SK-N-SH (cell line): ENCODE measurements around the gene SLC5A4. TPM values are rescaled to one million over a fixed set of nuclear protein-coding genes. Genes with fewer than 3 reads are reported as not detected.

Experiments
- CTCF ChIA-PET: fragments of 300-600, 350-600 bp; formaldehyde crosslinking; extraction: SDS; loops from one replicate; lab custom pipeline; 2021; lab: Yijun Ruan, JAX
- POLR2A ChIA-PET: fragments of 350-600 bp; sonication (Branson Sonifier 250); formaldehyde crosslinking; extraction: SDS; loops from one replicate; lab custom pipeline; 2020; ENCODE audit warnings: antibody characterized with exemption, inconsistent platforms; lab: Yijun Ruan, JAX
- DNase-seq: peaks from one replicate; pipeline ENCODE4 v3.0.0; 2012
- H2AFZ ChIP-seq: fragments of 200-600 bp; sonication (generic); 2 replicates; pipeline ENCODE4 v1.8.1; 2016; ENCODE audit warnings: antibody characterized with exemption, mild to moderate bottlenecking, low read depth
- H3F3A ChIP-seq: fragments of 200-600 bp; sonication (generic); replicated peaks from 2 replicates; pipeline ENCODE3; 2016; ENCODE audit warnings: antibody characterized with exemption, mild to moderate bottlenecking; ENCODE audit not compliant: insufficient read depth
- H3K27ac ChIP-seq, 2 experiments: fragments of 200-500 bp in 1 of 2; fragments of 200-600 bp in 1 of 2; sonication (Bioruptor generic) in 1 of 2; sonication (generic), shearing (Covaris generic) in 1 of 2; 2 replicates each; pipeline versions ENCODE4 v1.5.1 to v1.6.1; 2014 to 2016; ENCODE audit warnings: low read depth in 2 of 2, inconsistent platforms in 1 of 2, low read length in 1 of 2, mild to moderate bottlenecking in 1 of 2, mixed read lengths in 1 of 2
- H3K27me3 ChIP-seq: fragments of 200-600 bp; sonication (generic), shearing (Covaris generic); 2 replicates; pipeline ENCODE4 v1.6.1; 2016; ENCODE audit warnings: mixed run types; ENCODE audit not compliant: insufficient read depth
- H3K36me3 ChIP-seq, 2 experiments: fragments of 200-500 bp in 1 of 2; fragments of 200-600 bp in 1 of 2; sonication (Bioruptor generic) in 1 of 2; sonication (generic) in 1 of 2; replicated peaks in 1 of 2; 2 replicates each; pipeline versions ENCODE3 to v1.5.1; 2014 to 2016; ENCODE audit warnings: low read length in 1 of 2, mild to moderate bottlenecking in 1 of 2; ENCODE audit not compliant: insufficient read depth in 2 of 2, control insufficient read depth in 1 of 2
- H3K4me1 ChIP-seq, 2 experiments: fragments of 200-500 bp in 1 of 2; fragments of 200-600 bp in 1 of 2; sonication (Bioruptor generic) in 1 of 2; sonication (generic), shearing (Covaris generic) in 1 of 2; 2 replicates each; pipeline versions ENCODE4 v1.5.1 to v1.6.1; 2014 to 2016; ENCODE audit warnings: low read depth in 1 of 2, low read length in 1 of 2, mixed run types in 1 of 2; ENCODE audit not compliant: insufficient read depth in 2 of 2, control insufficient read depth in 1 of 2
- H3K4me2 ChIP-seq: fragments of 200-600 bp; sonication (generic), shearing (Covaris generic); 2 replicates; pipeline ENCODE4 v1.6.1; 2017; ENCODE audit warnings: mixed run types
- H3K4me3 ChIP-seq, 2 experiments: fragments of 200-500 bp in 1 of 2; fragments of 200-600 bp in 1 of 2; sonication (Bioruptor generic) in 1 of 2; sonication (generic), shearing (Covaris generic) in 1 of 2; 2 replicates each; pipeline versions ENCODE4 v1.5.1 to v1.8.1; 2014 to 2016; ENCODE audit warnings: low read depth in 2 of 2, inconsistent platforms in 1 of 2, low read length in 1 of 2, mild to moderate bottlenecking in 1 of 2, mixed read lengths in 1 of 2, moderate library complexity in 1 of 2
- H3K79me2 ChIP-seq: fragments of 200-600 bp; sonication (generic); 2 replicates; pipeline ENCODE4 v1.8.1; 2017; ENCODE audit warnings: mild to moderate bottlenecking; ENCODE audit not compliant: insufficient read depth
- H3K9ac ChIP-seq: fragments of 200-600 bp; sonication (generic); 2 replicates; pipeline ENCODE4 v1.6.1; 2017; ENCODE audit warnings: mixed run types
- H3K9me2 ChIP-seq: fragments of 200-600 bp; sonication (generic); 2 replicates; pipeline ENCODE4 v1.6.1; 2017; ENCODE audit warnings: mixed run types
- H3K9me3 ChIP-seq: fragments of 200-600 bp; sonication (generic); 2 replicates; pipeline ENCODE4 v1.6.1; 2017; ENCODE audit warnings: mixed run types, mild to moderate bottlenecking, moderate library complexity
- H4K20me1 ChIP-seq: fragments of 200-600 bp; sonication (generic); 2 replicates; pipeline ENCODE4 v1.6.1; 2017; ENCODE audit warnings: mild to moderate bottlenecking, mixed run types; ENCODE audit not compliant: insufficient read depth
- CTCF ChIP-seq: fragments of 200-600 bp; sonication (generic); IDR thresholded peaks from 2 replicates; pipeline ENCODE4 v1.6.1; 2017; ENCODE audit warnings: antibody characterized with exemption, mild to moderate bottlenecking, moderate library complexity
- EP300 ChIP-seq, 2 experiments: IDR thresholded peaks; 2 replicates each; pipeline versions ENCODE4 v1.4.0 to v1.6.1; 2012; ENCODE audit warnings: borderline replicate concordance in 1 of 2, low read depth in 1 of 2, low read length in 1 of 2
- IRF3 ChIP-seq: fragments of 150-350 bp; IDR thresholded peaks from 2 replicates; pipeline ENCODE4 v1.6.1; 2016; ENCODE audit warnings: mild to moderate bottlenecking, low read depth, low read length
- RAD21 ChIP-seq: IDR thresholded peaks from 2 replicates; pipeline ENCODE4 v1.6.1; 2012; ENCODE audit warnings: mild to moderate bottlenecking, low read length
- SMC3 ChIP-seq: IDR thresholded peaks from 2 replicates; pipeline ENCODE4 v1.6.1; 2012; ENCODE audit warnings: low read depth, low read length, improper control_type of control experiment
- USF1 ChIP-seq: IDR thresholded peaks from 2 replicates; pipeline ENCODE4 v1.4.0; 2012; ENCODE audit warnings: low read depth, borderline replicate concordance
- ZBTB33 ChIP-seq: IDR thresholded peaks from 2 replicates; pipeline ENCODE4 v1.4.0; 2012; ENCODE audit warnings: low read depth, borderline replicate concordance
- WGBS: methylation state at CpG from one replicate; pipeline ENCODE4 v1.1.6; 2017; ENCODE audit warnings: low lambda C conversion rate; 5-methylcytosine and 5-hydroxymethylcytosine counted together
- polyA plus RNA-seq, 3 experiments: library from polyadenylated mRNA; depleted of rRNA; stranded (reverse); fragments of >200 nt; gene quantifications; 2 replicates each; pipeline ENCODE4 v1.2.3, GENCODE V29; 2012

SLC5A4 gene
- polyA plus RNA-seq, 1 of the 3 experiments (the other 2 are of a cell fraction): 0.15 TPM

GRCh38 chr22:32203181-32204039 is 51.7 kb downstream of the SLC5A4 start (continued):
- TF ChIP-seq IRF3 (no peak), USF1 (no peak)

- Histone ChIP-seq H3K9me2 (no peaks in the 10 kb centered on the region), H3K4me1 (peaks cover 0 to 38% of the 10 kb centered on the region in 2 experiments; a peak in 1 of 4 replicates), H2AFZ (0 out of 2 replicates have a peak overlapping the region, but pooled peaks have one; percentile 63), H3K9me3 (no peaks in the 10 kb centered on the region), H3K27ac (no peak overlapping the region), H4K20me1 (no peaks in the 10 kb centered on the region), H3K79me2 (no peaks in the 10 kb centered on the region), H3K4me3 (peak overlapping the region; percentile 56 to 58), H3K9ac (no peak overlapping the region), H3K4me2 (peak overlapping the region; percentile 99), H3K36me3 (no peaks in the 10 kb centered on the region), H3F3A (peaks cover 4% of the 10 kb centered on the region), H3K27me3 (peaks cover 18% of the 10 kb centered on the region; the same call in 1 of the 2 replicates)
- 1% methylated on average over 16 of the region's 29 CpGs for WGBS
- POLR2A ChIA-PET: interaction anchor here (1.2 kb wide), 1 partner anchor 273 kb away, joined by 4 read pairs; the partner anchor contains the start of gene FBXO7
- CTCF ChIA-PET: interaction anchor here (0.6 to 3.9 kb wide), 33 partner anchors 8 to 848 kb away, joined by 3 to 30 read pairs (median 4); partner anchors contain the start of genes FBXO7 and RTCB
- TF ChIP-seq ZBTB33 (no peak), EP300 (IDR thresholded peaks at IDR 0.05; ENCODE audit: borderline replicate concordance in 1 of 2, low read depth in 1 of 2, low read length in 1 of 2) (0 out of 4 replicates have a peak, but pooled peaks of 1 of the 2 experiments have one; percentile 26), CTCF (peak; percentile 64), SMC3 (peak; percentile 72; the same call in 1 of the 2 replicates), RAD21 (peak; percentile 65)
- DNase-seq: peak; percentile 78
Observed at GRCh38 chr22:32202539-32203180, 52.5 kb downstream of the SLC5A4 start.
